RCC 7860 (cell line): ENCODE data around the gene CDC14A.
"Not testable (repeated sequence)": the region's sequence is repeated elsewhere in the genome, so short reads cannot be mapped to it uniquely, and the experiment has no call there.

ENCODE experiments used
- DNase-seq: peaks from one replicate; pipeline ENCODE4 v3.0.0-alpha.2; 2015; ENCODE audit warnings: low spot score
- FAIRE-seq: peaks from 2 replicates; lab custom pipeline; 2012; peaks lifted over from hg19 to GRCh38; lab: Jason Lieb, UNC

CDC14A gene

DNA sequence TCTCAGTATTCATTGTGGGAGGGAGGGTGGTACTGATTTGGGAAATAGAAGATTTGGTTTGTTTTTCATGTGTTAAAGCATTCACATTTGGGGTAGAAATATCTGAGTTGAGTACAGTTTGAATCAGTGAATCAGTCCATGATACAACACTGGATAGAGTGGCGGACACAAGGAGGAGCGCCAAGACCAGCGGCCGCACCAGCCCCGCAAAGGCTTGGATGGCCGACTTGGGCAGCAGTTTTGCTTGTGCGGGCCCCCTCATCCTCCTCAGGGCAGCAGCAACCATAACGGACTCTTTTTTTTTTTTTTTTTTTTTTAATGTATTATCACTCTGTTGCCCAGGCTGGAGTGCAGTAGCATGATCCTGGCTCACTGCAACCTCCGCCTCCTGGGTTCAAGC lies 20.0 kb upstream of the CDC14A start:
- FAIRE-seq (no peak), DNase-seq (no peak)

DNA sequence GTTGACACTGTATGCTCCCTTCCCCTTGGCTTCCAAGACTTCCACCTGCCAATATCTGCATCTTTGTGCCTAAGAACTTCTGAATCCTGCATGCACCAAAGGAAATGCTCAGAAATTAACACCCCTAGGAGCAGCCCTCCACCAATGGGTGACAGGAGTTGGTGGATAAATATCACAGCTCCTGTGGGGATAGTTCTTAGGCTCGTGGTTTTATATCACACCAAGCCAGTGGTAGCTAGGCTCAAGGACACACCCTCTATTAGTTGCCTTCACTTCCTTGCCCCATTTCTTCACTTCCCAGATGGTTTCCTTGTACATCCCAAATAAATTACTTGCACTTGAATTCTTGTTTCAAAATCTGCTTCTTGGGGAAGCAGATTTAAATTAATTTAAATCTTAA lies 16.9 kb upstream of the CDC14A start:
- DNase-seq (no peak), FAIRE-seq (no peak)

DNA sequence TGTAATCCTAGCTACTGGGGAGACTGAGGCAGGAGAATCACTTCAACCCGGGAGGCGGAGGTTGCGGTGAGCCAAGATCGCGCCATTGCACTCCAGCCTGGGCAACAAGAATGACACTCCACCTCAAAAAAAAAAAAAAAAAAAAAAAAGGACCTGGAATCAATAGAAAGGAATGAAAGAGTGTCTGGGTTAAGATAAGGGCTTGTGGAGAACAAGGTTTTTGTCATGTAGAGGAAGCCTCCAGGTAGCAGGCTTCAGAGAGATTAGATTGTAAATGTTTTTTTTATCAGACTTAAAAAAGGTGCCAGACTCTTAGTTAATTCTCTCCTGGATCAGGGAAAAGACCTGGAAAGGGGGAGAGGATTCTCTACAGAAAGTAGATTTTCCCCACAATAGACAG lies 14.4 kb upstream of the CDC14A start:
- DNase-seq, FAIRE-seq: not testable (repeated sequence)

DNA sequence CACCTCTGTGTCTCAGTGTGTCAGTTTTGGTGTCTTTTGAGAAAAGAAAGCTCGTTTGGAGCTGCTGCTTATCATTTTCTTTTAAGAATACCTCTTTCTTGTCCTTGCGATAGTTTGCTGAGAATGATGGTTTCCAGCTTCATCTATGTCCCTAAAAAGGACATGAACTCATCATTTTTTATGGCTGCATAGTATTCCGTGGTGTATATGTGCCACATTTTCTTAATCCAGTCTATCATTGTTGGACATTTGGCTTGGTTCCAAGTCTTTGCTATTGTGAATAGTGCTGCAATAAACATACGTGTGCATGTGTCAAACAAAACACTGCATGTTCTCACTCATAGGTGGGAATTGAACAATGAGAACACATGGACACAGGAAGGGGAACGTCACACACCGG lies 12.6 kb upstream of the CDC14A start:
- DNase-seq, FAIRE-seq: not testable (repeated sequence)

DNA sequence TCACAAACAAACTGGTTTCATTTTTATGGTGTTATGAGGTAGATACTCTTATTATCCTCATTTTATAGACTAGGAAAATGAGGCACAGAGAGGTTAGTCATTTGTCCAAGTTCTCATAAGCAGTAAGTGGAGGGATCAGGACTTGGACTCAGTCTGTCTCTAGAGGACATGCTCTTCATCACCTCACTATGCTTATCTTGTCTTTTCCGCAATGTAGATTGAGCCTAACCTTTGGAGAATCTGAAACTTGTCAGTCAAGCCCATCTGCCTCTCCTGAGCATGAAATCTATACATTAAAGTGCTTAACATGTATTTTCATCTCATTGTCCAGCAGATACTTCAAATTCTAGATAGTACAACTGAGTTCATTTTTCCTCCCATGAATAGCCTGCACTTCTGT lies 11.8 kb upstream of the CDC14A start:
- DNase-seq = no peak
- no peak for FAIRE-seq

DNA sequence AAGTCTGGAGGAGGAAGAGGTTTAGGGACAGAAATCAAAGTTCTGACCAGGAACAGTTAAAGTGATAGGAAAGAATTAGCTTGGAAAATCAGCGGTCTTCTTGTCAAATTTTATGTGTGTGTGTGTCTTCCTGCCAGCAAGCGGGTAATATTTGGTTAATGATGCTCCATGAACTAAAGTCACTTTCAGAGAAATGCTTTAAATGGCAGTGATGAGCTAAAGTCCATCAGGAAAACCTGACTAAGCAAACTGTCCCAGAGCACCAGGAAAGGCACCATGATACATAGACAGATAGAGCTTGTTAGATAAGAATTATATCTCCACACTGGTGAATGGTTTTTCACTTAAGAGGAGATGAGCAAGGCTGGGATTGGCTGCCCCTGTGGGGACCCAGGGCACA lies 10.0 kb upstream of the CDC14A start:
- no peak for FAIRE-seq
- DNase-seq = no peak

DNA sequence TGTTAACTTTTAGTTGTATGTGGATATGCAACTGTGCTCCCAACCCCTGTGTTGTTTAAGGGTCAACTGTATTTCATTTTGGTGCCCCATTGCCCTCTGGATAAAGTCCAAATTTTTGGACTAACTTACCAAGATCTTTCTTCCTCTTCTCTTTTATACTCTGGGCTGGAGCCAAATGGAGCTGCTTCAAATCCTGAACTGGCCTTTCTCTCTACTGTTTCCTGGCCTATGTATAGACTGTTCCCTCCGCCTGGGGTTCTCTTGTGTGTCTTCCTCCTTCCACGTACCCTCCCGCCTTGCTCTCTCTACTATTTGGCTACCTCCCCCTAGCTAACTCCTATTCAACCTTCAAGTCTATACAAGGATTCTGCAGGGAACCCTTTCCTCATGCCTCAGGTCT lies 8.4 kb upstream of the CDC14A start:
- FAIRE-seq = no peak

DNA sequence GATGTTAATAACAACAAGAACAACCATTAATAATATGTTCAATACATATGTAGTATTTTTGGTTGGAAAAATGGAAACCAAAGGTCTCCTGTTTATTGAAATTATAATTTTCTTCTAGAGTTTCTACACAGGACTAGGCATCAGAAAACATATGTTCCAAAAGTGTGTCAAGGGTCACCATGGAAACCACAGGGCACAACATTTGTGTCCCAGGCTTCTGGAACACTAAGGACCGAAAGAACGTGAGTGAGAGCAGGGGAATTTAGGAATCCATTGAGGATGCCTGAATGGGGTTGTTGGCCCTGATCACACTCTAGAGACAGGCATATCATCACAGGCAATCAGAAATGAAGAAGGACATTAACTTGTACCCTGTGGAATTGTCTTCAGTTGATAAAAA lies 7.5 kb upstream of the CDC14A start:
- no peak for DNase-seq
- FAIRE-seq = no peak

More for the DNA sequence above, 8.4 kb upstream of the CDC14A start:
- DNase-seq = no peak

DNA sequence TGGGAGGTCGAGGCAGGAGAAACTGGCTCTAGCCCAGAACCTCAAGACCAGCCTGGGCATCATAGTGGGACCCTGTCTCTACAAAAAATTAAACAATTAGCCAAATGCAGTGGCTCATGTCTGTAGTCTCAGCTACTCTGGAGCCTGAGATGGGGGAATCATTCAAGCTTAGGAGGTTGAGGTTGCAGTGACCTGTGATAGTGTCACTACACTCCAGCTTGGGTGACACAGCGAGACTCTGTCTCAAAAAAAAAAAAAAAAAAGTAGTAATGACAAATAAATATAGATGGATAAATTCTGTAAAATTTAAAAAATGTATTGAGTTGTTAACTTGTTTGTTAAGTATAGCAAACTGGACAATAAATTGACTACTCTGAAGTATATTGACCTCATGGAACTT lies 5.9 kb upstream of the CDC14A start:
- FAIRE-seq = peak; percentile 27
- no peak for DNase-seq

DNA sequence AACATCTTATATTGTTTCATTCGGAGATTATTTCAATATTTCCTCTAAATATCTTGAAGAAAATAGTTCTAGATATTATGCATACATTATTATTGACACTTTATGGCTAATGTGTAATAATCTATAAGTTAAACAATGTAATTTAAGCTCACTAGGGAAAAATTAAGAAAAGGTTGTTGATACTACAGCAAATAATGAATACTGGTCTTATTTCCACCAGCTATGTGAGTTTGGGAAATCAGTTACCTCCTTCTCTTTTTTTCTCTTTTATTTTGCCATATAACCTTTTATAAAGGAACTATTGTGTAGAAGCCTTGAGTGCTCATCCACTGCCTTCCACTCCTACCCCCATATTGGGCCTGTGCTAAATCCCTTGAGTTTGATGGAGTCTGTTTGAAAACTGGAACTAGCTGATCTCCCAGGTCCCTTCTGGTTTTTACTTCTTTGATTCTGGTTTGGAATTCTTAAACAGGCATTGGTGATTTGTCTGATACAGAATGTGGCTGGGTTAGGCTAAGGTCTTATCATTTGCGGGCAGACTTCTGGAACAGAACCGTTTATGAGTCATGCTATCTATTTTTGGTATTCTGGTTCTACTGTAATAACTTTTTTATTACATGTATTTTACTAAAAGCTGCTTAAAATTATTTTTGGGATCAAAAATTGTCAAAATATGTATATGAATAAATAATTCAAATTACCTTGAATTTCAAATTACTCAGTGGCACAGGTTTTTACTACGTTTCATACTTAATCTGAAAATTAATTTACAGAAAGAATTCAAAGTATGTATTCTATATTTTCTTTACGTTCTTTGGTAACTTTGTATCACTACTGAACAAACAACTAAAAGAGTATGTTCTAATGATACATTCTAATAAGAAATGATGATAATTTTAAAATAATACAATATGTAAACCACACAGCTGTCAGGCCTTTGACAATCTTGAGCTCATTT lies 5.0 kb upstream of the CDC14A start:
- FAIRE-seq (peak; percentile 89), DNase-seq (peak; percentile 32)

DNA sequence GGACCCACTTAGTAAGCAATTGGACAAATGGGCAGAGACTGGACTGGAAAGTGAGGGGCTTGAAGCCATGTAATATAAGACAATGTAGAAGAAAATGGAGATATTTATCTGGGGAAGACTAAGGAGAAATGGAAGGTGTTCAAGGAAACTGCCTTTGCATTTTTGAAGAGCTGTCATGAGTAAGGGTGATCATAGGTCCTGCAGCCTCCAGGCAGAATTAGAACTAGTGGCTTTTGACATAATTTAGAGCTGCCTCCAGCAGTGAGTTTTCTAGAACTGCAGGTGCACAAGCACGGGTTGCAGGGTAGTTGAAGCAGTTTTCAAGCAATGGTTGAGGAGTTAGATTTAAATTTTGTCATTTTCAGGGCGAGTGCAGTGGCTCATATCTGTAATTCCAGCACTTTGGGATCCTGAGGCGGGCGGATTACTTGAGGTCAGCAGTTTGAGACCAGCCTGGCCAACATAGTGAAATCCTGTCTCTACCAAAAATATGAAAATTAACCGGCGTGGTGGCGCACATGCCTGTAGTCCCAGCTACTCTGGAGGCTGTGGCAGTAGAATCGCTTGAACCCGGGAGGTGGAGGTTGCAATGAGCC lies 3.7 kb upstream of the CDC14A start:
- FAIRE-seq = no peak

DNA sequence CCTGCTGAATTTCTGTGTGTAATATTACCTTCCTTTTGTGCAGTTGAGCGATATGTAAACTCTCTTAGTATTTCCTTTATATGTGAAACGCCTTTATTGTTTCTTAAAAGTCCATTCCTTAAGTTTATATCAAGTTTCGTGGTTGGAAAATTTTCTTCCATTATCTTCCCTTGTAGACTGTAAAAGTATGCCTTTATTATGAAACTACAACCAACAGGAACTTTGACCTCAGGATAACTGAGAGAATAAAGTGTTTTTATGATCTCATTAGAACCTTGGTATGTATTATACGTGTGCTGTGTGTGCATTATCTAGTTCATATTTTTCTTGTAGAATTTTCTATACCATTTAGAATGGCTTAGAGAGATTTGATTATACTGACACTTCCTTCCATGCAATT lies 3.1 kb upstream of the CDC14A start:
- no peak for FAIRE-seq
- DNase-seq = no peak

More for the DNA sequence above, 3.7 kb upstream of the CDC14A start:
- DNase-seq = no peak

DNA sequence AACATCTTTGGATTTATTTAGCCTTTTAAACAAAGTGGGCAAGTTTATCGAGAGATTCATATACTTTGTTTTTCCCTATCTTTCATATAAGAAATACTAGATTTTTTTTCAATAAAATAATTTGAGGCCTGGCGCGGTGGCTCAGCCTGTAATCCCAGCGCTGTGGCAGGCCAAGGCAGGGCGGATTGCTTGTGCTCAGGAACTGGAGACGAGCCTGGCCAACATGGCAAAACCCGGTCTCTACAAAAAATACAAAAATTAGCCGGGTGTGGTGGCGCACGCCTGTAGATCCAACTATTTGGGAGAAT lies 1.6 kb upstream of the CDC14A start:
- no peak for FAIRE-seq
- DNase-seq = no peak

DNA sequence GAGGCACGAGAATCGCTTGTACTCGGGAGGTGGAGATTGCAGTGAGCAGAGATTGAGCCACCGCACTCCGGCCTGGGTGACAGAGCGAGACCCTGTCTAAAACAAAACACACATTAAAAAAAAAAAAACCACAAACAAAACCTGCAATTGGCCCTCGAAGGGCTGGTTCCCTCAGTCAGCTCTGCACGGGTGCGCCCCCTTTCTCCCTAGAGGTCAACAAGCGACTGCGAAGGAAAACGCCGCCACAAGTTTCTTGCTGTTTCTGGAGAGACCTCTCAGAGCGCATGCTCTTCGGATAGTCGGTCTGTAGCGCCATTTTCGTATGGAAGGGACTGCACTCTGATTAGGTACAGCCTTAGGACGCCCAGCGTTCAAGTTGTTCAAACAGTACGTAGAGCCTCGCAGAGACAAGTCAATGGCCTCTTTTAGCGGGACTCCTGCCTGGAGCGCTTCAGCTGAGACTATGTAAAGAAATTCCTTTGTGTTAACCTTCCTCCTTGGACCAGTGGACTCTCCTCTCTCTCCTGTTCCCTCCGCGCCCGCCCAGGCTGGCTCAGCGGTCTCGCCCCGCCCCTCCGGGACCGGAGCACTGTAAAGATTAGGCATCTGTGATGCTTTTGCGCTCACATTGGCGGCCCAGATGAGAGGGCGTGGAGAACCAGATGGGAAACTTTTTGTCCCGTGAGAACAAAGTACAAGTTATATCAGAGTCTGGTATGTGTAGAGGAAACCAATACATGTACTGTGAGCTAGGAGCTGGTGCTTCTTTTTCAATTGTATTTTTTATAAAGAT lies 1.0 kb upstream of the CDC14A start:
- peak; percentile 55 for FAIRE-seq
- DNase-seq = peak; percentile 78

DNA sequence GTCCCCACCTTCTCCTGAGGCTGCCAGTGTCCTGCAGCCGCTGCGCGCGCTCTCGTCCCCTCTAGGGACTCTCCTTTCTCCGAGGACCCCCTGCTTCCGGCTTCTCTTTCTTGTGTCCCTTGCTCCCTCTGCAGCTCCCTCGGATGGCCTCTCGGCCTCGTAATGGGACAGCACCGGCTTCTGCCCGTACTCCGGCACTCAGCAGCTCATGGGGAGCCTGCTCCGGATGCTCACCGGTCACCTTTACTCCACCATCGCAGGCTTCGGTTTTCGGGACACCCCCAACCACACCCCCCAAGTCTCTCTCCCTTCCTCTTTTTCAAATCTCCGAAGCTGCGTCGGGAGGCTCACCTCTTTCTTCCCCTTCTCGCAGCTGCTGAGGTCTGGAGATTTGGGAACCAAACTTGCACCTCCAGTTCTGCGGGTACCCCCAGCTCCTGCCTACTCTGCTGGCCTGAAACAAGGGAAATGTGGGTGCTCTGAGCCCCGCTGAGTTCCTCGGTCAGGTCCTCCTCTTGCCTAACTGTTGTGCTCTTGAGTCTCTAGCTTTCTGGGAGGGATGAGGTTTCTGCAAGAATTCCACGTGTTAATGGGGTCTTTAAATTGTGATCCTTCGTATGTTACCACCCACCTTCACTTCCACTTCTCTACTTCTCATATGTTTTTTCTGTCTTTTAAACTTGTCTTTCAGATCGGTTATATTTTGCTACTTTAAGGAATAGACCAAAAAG lies 930 bp downstream of the CDC14A start:
- FAIRE-seq (no peak), DNase-seq (peak; percentile 18)

DNA sequence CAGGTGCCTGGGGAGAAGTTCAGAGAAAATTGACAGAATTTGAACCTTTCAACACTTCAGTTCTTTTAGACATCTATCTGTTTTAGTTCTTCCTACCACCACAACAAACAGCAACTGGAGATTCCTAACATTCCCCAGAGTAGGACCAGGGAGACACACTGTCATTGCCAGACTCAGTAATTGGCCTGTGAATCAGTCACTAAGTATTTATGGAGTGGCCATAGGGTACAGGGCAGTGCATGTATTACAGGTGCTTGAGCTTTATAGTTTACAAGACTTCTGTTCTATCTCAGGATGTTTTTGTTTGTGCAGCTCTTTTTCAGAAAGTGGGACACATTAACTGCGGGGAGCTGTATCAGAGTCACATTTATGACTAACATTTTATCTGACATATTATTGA lies 1.7 kb downstream of the CDC14A start:
- FAIRE-seq (peak; percentile 72), DNase-seq (peak; percentile 80)

DNA sequence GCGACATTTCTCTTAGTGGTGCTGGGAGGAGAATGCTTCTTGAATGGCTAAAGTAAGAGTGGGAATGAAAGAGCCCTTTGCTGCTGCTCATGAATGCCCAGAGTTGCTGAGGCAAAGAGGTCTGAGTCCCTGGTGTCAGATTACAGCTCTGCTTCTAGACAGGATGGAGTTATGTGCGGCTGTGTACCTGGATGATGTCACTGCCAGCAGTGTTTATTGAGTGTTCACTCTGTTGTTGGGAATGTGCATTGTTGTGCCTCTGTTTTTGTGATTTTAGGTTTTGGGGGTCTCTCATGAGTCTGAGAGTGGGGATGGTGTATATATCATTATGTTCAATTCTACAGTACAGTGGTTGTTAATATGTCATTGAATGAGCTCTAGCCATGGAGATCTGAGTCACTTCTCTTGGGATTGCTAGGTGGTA lies 2.7 kb downstream of the CDC14A start:
- peak; percentile 40 for DNase-seq
- FAIRE-seq = no peak

DNA sequence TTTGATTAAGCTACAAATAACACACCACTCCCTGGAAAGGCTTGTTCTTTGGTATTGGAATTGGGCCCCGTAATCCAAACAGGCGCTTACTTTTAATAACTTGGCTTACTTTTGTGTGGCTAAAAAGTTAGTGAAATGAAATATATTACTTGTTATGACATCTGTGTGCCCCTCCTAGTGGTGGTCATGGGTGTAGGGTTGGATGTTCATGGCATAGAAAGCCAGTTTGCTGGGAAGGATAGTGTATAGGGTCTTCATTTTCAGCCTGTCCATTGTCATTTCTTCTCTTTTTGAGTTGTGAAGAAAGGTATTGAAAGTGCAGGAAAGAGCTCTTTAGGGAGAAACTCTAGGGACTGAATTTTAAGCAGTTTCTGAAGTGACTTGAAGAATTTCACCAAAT lies 5.9 kb downstream of the CDC14A start:
- FAIRE-seq = no peak
- no peak for DNase-seq

DNA sequence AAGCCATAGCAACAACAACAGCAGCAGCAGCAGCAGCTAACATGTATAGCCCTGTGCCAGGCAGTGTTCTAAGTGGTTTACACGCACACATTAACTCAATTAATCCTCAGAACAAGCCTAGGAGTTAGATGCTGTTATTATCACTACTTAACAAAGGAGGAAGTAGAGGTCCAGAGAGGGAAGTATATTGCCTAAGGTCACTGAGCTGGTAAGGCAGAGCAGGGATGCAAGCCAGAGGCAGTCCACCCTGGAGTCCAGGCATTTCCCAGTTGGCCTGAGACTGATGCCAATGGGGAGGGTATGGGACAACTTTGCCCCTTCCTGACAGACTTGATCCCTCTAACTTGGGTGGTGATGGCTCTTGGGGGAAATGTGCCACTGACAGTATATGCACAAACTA lies 6.8 kb downstream of the CDC14A start:
- no peak for DNase-seq
- no peak for FAIRE-seq

DNA sequence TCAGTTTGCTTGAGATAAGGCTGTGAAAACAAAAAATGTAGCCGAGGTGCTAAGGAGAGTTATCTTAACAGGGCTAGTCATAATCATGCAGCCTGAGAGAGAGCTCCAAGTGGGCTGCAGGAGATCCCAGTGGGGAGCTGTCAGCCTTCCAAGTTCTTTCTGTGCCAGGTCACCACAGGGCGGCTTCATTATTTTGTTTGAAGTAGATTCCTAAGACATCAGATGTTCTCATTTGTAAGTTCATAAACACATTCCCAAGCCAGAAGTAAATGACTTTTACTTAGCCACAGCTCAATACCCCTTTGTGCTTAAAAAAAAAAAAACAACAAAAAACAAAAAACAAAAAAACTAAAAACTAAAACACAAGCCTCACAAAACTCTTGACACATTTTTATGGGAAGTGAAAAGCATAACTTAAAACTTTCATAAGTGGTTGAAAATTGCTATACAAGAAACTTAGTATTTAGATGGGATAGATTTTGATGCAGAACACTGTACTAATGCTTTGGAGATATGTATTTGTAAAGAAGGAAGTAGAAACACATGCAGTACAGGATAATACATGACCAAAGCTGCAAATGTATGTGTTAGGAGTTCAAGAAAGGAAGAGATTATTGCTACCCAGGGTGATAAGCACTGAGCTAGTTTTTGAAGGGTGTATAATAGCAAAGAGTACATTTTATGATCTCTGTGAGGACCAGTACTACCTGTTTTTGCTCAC lies 8.6 kb downstream of the CDC14A start:
- DNase-seq (no peak), FAIRE-seq (no peak)
